HG03103 (cell line): ENCODE results near the gene PPRC1.
"Not testable (repeated sequence)": the region's sequence is repeated elsewhere in the genome, so short reads cannot be mapped to it uniquely, and the experiment has no call there.

ENCODE experiments used
- ATAC-seq: cut with Tn5 transposase; IDR thresholded peaks from one replicate; pipeline ENCODE4 v1.9.1; 2021; ENCODE audit warnings: low read depth; ENCODE audit not compliant: unreplicated experiment

PPRC1 gene

GRCh38 chr10:102185811-102186527, 53.1 kb downstream of the PPRC1 start:
- ATAC-seq, result no peak

DNA sequence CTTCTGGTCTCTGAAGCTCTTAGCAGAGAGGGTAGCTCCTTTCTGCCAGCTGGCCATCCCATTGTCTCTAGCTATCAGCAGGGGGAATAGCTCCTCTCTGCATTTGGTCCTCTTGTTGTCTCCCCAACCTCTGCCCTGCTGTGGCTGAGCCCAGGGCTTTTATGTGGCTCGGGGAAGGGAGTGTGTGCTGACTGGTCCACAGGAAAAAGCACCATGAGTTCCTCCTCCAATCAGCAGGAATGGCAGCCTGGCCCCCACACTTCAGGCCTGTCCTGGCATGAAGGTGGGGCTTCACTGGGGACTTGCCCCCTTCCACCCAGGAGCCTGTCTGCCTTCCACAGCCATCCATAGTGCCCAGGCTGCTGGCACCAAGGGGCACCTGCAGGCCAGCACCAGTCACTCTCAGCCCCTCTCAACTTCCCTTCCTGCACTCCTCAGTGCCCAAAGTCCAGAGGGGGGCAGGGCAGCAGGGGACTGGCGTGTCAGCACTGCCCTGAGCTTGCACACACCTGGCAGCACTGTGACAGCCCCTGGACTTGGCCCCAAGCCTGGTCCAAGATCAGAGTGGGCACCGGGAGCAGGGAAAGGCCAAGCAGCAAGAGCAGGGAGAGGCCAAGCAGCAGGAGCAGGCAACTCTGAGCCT, 55.6 kb downstream of the PPRC1 start:
- ATAC-seq, result no peak

DNA sequence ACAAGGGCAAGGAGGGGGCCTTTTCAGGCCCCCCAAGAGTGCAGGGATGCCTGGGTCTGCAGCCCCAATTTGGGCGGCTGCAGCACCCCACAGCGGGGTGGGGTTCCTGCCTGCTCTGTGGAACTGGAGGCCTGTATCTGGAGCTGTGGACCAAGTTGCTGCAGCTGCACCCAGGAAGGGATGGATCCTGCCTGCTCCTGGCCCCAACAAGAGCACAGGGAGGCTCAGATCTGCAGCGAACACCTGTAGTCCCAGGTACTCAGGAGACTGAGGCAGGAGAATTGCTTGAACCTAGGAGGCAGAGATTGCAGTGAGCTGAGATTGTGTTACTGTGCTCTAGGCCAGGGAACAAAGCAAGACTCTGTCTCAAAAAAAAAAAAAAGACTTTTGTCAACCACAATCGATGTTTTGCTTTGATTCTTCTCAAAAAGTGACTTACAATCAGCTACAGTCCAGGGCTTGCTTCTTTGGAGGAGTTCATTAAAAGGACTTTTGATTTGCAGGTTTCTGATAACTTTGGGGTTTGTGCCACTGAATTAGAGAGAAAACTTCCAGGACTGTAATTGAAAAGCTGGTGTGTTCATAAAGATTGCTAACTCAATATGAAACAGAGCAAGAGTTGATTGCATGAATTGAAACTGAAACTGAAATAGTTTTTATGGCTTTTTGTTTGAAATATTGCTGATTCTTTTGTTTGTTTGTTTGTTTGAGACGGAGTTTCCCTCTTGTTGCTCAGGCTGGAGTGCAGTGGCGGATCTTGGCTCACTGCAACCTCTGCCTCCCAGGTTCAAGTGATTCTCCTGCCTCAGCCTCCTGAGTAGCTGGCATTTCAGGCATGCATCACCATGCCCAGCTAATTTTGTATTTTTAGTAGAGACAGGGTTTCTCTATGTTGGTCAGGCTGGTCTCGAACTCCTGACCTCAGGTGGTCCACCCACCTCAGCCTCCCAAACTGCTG, 56.4 kb downstream of the PPRC1 start:
- ATAC-seq, result not testable (repeated sequence)

- ATAC-seq, result no peak
These were observed 59.1 kb downstream of the PPRC1 start for GRCh38 chr10:102191956-102192355.

GRCh38 chr10:102195296-102195870, 62.5 kb downstream of the PPRC1 start:
- ATAC-seq, result no peak

DNA sequence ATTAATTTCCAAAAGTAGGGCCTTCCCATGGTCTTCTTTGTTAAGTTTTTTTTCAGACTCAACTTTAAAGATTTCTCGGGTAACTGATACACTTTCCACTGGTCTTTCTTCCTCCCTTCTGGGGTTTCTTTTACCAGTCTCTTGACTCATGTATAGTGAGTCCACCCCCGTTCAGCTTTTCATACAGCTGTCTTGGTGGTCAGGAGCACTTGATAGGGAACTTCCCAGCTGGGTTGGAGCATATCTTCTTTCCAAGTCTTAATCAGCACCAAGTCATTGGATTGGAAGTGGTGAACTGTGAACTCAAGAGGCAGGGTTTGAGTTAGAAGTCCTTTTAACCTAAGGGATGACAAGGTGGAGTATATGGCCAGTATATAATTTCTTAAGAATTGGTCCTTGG, 64.1 kb downstream of the PPRC1 start:
- no peak for ATAC-seq

GRCh38 chr10:102198027-102198426, 65.2 kb downstream of the PPRC1 start:
- ATAC-seq, result no peak
